ENCODE measurements around the gene WNT7B.

DNA sequence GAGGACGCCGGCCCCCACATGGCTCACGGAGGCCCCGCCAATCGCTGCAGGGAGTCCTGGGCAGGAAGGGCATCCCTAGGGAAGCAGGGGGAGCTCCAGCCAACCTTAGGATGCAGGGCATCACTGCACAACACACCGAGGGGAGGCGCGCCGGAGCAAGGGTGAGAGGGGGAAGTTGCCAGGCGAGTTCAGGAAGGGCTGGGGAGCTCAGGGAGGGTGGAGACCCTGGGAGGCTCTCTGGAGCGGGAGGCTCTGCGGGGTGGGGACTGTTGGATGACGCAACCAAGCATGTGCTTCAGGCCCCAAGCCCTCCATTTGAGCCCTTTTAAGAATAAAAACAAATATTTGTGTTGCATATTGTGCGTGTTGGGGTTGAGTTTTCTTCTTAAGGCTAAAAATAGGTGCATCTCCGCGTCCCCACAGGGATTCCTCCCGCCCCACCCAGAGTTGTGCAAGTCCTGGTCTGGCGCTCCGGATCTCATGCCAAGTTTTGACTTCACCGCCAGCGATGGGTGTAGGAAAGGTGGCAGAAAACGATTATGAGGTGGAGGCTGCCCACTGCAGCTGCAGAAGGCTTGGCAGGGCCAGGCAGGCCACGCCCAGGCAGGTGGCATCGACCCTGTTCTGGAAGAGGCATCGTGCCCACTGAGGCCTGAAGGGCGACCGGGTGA, 65.2 kb downstream of the WNT7B start:
- TF ChIP-seq, protein P1, sequence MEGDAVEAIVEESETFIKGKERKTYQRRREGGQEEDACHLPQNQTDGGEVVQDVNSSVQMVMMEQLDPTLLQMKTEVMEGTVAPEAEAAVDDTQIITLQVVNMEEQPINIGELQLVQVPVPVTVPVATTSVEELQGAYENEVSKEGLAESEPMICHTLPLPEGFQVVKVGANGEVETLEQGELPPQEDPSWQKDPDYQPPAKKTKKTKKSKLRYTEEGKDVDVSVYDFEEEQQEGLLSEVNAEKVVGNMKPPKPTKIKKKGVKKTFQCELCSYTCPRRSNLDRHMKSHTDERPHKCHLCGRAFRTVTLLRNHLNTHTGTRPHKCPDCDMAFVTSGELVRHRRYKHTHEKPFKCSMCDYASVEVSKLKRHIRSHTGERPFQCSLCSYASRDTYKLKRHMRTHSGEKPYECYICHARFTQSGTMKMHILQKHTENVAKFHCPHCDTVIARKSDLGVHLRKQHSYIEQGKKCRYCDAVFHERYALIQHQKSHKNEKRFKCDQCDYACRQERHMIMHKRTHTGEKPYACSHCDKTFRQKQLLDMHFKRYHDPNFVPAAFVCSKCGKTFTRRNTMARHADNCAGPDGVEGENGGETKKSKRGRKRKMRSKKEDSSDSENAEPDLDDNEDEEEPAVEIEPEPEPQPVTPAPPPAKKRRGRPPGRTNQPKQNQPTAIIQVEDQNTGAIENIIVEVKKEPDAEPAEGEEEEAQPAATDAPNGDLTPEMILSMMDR (IDR thresholded peaks at IDR 0.05) = peak; percentile 37
- TF ChIP-seq ZFX (IDR thresholded peaks at IDR 0.05; ENCODE audit: borderline replicate concordance) = no peak
